Right lobe of liver (tissue), 4 donors: ENCODE measurements around the gene OMG.

ENCODE experiments used
- CTCF ChIP-seq, 4 donors: fragments of 200-600 bp in 3 of 4; fragments of 450-650 bp in 1 of 4; IDR thresholded peaks; one replicate each; pipeline versions ENCODE4 v1.5.1 to v1.8.0; 2016 to 2022; ENCODE audit warnings: antibody characterized with exemption in 4 of 4, mild to moderate bottlenecking in 2 of 4
- POLR2A ChIP-seq: fragments of 450-650 bp; IDR thresholded peaks from one replicate; pipeline ENCODE4 v1.6.1; 2017; ENCODE audit warnings: antibody characterized with exemption, mild to moderate bottlenecking
- donor health status: DM: no; HTN: no; CAD: no.
- donor health status: DM: no; HTN: no; CAD: no.
- donor health status: DM: no; HTN: yes; CAD: no.

GRCh38 chr17:31269578-31269983, 27.5 kb downstream of the OMG start:
- TF ChIP-seq CTCF (IDR thresholded peaks at IDR 0.05) = no peak
- no peak for TF ChIP-seq POLR2A
